ENCODE results near the gene UTS2B.
"Not testable (repeated sequence)": the region's sequence is repeated elsewhere in the genome, so short reads cannot be mapped to it uniquely, and the experiment has no call there.

UTS2B gene

GRCh38 chr3:191254098-191254873, 76.0 kb downstream of the UTS2B start:
- DNase-seq (ENCODE audit: extremely low spot score) = no peak
- CTCF ChIA-PET = no interaction called here
- TF ChIP-seq ELF4 (IDR thresholded peaks at IDR 0.05) = no peak
- TF ChIP-seq TARDBP (IDR thresholded peaks at IDR 0.05) = no peak
- TF ChIP-seq HDGF (IDR thresholded peaks at IDR 0.05; ENCODE audit: borderline replicate concordance) = no peak
- no peak for TF ChIP-seq PKNOX1 (IDR thresholded peaks at IDR 0.05)
- TF ChIP-seq FOXK2 (IDR thresholded peaks at IDR 0.05) = no peak
- TF ChIP-seq SP1 (IDR thresholded peaks at IDR 0.05) = no peak
- no peak for TF ChIP-seq BHLHE40 (IDR thresholded peaks at IDR 0.05; ENCODE audit: borderline replicate concordance)
- no peak for TF ChIP-seq LEF1 (IDR thresholded peaks at IDR 0.05; ENCODE audit: borderline replicate concordance)
- no peak for TF ChIP-seq ZNF384 (IDR thresholded peaks at IDR 0.05)
- TF ChIP-seq NFRKB (IDR thresholded peaks at IDR 0.05) = no peak
- no peak for TF ChIP-seq SUZ12 (IDR thresholded peaks at IDR 0.05)
- TF ChIP-seq ARNT (IDR thresholded peaks at IDR 0.05) = no peak
- no peak for TF ChIP-seq L3MBTL2 (conservative IDR thresholded peaks at IDR 0.05)
- no peak for TF ChIP-seq CTBP1 (IDR thresholded peaks at IDR 0.05; ENCODE audit: borderline replicate concordance)
- TF ChIP-seq FOXA1 (IDR thresholded peaks at IDR 0.05) = no peak
- no peak for TF ChIP-seq FOXM1 (IDR thresholded peaks at IDR 0.05; ENCODE audit: borderline replicate concordance)
- POLR2A ChIA-PET = no interaction called here

GRCh38 chr3:191253089-191253799, 77.1 kb downstream of the UTS2B start:
- TF ChIP-seq FOXA1 (IDR thresholded peaks at IDR 0.05) (no peak), ELF4 (IDR thresholded peaks at IDR 0.05) (no peak), HDGF (IDR thresholded peaks at IDR 0.05; ENCODE audit: borderline replicate concordance) (no peak), ARNT (IDR thresholded peaks at IDR 0.05) (no peak), NFRKB (IDR thresholded peaks at IDR 0.05) (no peak), FOXK2 (IDR thresholded peaks at IDR 0.05) (no peak), ZNF384 (IDR thresholded peaks at IDR 0.05) (no peak), L3MBTL2 (conservative IDR thresholded peaks at IDR 0.05) (no peak), CTBP1 (IDR thresholded peaks at IDR 0.05; ENCODE audit: borderline replicate concordance) (no peak), SP1 (IDR thresholded peaks at IDR 0.05) (no peak), SUZ12 (IDR thresholded peaks at IDR 0.05) (no peak), FOXM1 (IDR thresholded peaks at IDR 0.05; ENCODE audit: borderline replicate concordance) (no peak), LEF1 (IDR thresholded peaks at IDR 0.05; ENCODE audit: borderline replicate concordance) (no peak), BHLHE40 (IDR thresholded peaks at IDR 0.05; ENCODE audit: borderline replicate concordance) (no peak), TARDBP (IDR thresholded peaks at IDR 0.05) (no peak)
- no peak for DNase-seq (ENCODE audit: extremely low spot score)
- CTCF ChIA-PET = no interaction called here
- POLR2A ChIA-PET = no interaction called here

GRCh38 chr3:191246630-191247029, 83.7 kb downstream of the UTS2B start:
- CTCF ChIA-PET = no interaction called here
- DNase-seq (ENCODE audit: extremely low spot score) = no peak
- POLR2A ChIA-PET = no interaction called here
- TF ChIP-seq FOXA1 (IDR thresholded peaks at IDR 0.05) (no peak), FOXK2 (IDR thresholded peaks at IDR 0.05) (no peak), PKNOX1 (IDR thresholded peaks at IDR 0.05) (no peak), SUZ12 (IDR thresholded peaks at IDR 0.05) (no peak), LEF1 (IDR thresholded peaks at IDR 0.05; ENCODE audit: borderline replicate concordance) (no peak), NFRKB (IDR thresholded peaks at IDR 0.05) (no peak), FOXM1 (IDR thresholded peaks at IDR 0.05; ENCODE audit: borderline replicate concordance) (no peak), ELF4 (IDR thresholded peaks at IDR 0.05) (no peak)

- POLR2A ChIA-PET; CTCF ChIA-PET; DNase-seq (ENCODE audit: extremely low spot score): not testable (repeated sequence)
Measured at GRCh38 chr3:191246034-191246433, 84.3 kb downstream of the UTS2B start.

GRCh38 chr3:191244242-191244867, 86.0 kb downstream of the UTS2B start:
- TF ChIP-seq CTBP1 (IDR thresholded peaks at IDR 0.05; ENCODE audit: borderline replicate concordance) (no peak), LEF1 (IDR thresholded peaks at IDR 0.05; ENCODE audit: borderline replicate concordance) (no peak), BHLHE40 (IDR thresholded peaks at IDR 0.05; ENCODE audit: borderline replicate concordance) (no peak), FOXK2 (IDR thresholded peaks at IDR 0.05) (no peak), ZNF384 (IDR thresholded peaks at IDR 0.05) (no peak), FOXM1 (IDR thresholded peaks at IDR 0.05; ENCODE audit: borderline replicate concordance) (no peak), ELF4 (IDR thresholded peaks at IDR 0.05) (no peak), FOXA1 (IDR thresholded peaks at IDR 0.05) (no peak), ARNT (IDR thresholded peaks at IDR 0.05) (no peak), TARDBP (IDR thresholded peaks at IDR 0.05) (no peak), SP1 (IDR thresholded peaks at IDR 0.05) (no peak), NFRKB (IDR thresholded peaks at IDR 0.05) (no peak), HDGF (IDR thresholded peaks at IDR 0.05; ENCODE audit: borderline replicate concordance) (no peak)
- ChIA-PET CTCF (interaction anchor here (0.6 kb wide), 1 partner anchor 23 kb away, joined by 4 read pairs; no protein-coding TSS in a partner anchor), POLR2A (no interaction called here)
- no peak for DNase-seq (ENCODE audit: extremely low spot score)

- TF ChIP-seq FOXM1 (IDR thresholded peaks at IDR 0.05; ENCODE audit: borderline replicate concordance) (no peak), PKNOX1 (IDR thresholded peaks at IDR 0.05) (no peak), SP1 (IDR thresholded peaks at IDR 0.05) (no peak), SUZ12 (IDR thresholded peaks at IDR 0.05) (no peak), ELF4 (IDR thresholded peaks at IDR 0.05) (no peak), ARNT (IDR thresholded peaks at IDR 0.05) (no peak), HDGF (IDR thresholded peaks at IDR 0.05; ENCODE audit: borderline replicate concordance) (no peak), FOXK2 (IDR thresholded peaks at IDR 0.05) (no peak), FOXA1 (IDR thresholded peaks at IDR 0.05) (no peak), CTBP1 (IDR thresholded peaks at IDR 0.05; ENCODE audit: borderline replicate concordance) (no peak), L3MBTL2 (conservative IDR thresholded peaks at IDR 0.05) (no peak), BHLHE40 (IDR thresholded peaks at IDR 0.05; ENCODE audit: borderline replicate concordance) (no peak), ZNF384 (IDR thresholded peaks at IDR 0.05) (no peak), TARDBP (IDR thresholded peaks at IDR 0.05) (no peak), LEF1 (IDR thresholded peaks at IDR 0.05; ENCODE audit: borderline replicate concordance) (no peak), NFRKB (IDR thresholded peaks at IDR 0.05) (no peak)
- no peak for DNase-seq (ENCODE audit: extremely low spot score)
- ChIA-PET POLR2A (no interaction called here), CTCF (no interaction called here)
Measured at GRCh38 chr3:191240486-191240885, 89.8 kb downstream of the UTS2B start.
